CD14-positive monocyte (primary cell): ENCODE measurements around the gene PDZK1IP1. TPM values are rescaled to one million over a fixed set of nuclear protein-coding genes. Genes with fewer than 3 reads are reported as not detected.
"Not testable (repeated sequence)": the region's sequence is repeated elsewhere in the genome, so short reads cannot be mapped to it uniquely, and the experiment has no call there.

ENCODE experiments used
- DNase-seq, 3 donors: peaks; one replicate each; pipeline ENCODE4 v3.0.0-alpha.2; 2011 to 2022
- H2AFZ ChIP-seq: 2 replicates; pipeline ENCODE4 v1.6.0; 2012; ENCODE audit warnings: mild to moderate bottlenecking, low read depth, low read length, inconsistent platforms; ENCODE audit not compliant: insufficient read depth, poor library complexity, severe bottlenecking
- H3K27ac ChIP-seq, 2 donors: 1 replicate in 1 of 2; 2 replicates in 1 of 2; pipeline ENCODE4 v1.5.1; 2012 to 2013; ENCODE audit warnings: low read length in 2 of 2, control low read depth in 1 of 2, inconsistent platforms in 1 of 2, low read depth in 1 of 2, mild to moderate bottlenecking in 1 of 2
- H3K27me3 ChIP-seq, 2 donors: one replicate each; pipeline versions ENCODE4 v1.6.0 to v1.6.1; 2011 to 2013; ENCODE audit warnings: low read length in 2 of 2; ENCODE audit not compliant: control insufficient read depth in 2 of 2, insufficient read depth in 2 of 2
- H3K36me3 ChIP-seq, 2 donors: replicated peaks in 1 of 2; 1 replicate in 1 of 2; 2 replicates in 1 of 2; pipeline versions ENCODE4 v1.5.1 to v1.6.1; 2012 to 2013; ENCODE audit warnings: low read length in 2 of 2, control low read depth in 1 of 2, inconsistent platforms in 1 of 2, mild to moderate bottlenecking in 1 of 2; ENCODE audit not compliant: insufficient read depth in 2 of 2, control insufficient read depth in 1 of 2
- H3K4me1 ChIP-seq, 2 donors: 1 replicate in 1 of 2; 2 replicates in 1 of 2; pipeline versions ENCODE4 v1.5.1 to v1.6.1; 2012 to 2013; ENCODE audit warnings: low read length in 2 of 2, control low read depth in 1 of 2, inconsistent platforms in 1 of 2, mild to moderate bottlenecking in 1 of 2, moderate library complexity in 1 of 2; ENCODE audit not compliant: insufficient read depth in 2 of 2, control insufficient read depth in 1 of 2
- H3K4me2 ChIP-seq: replicated peaks from 2 replicates; pipeline ENCODE3; 2012; ENCODE audit warnings: low read length, moderate library complexity, mild to moderate bottlenecking; ENCODE audit not compliant: poor library complexity, severe bottlenecking; ENCODE audit errors: extremely low read depth
- H3K4me3 ChIP-seq, 3 experiments: fragments of 200-600 bp in 1 of 3; sonication (generic) in 1 of 3; replicated peaks in 1 of 3; 1 replicate in 2 of 3; 2 replicates in 1 of 3; pipeline ENCODE4 v1.5.1; 2011 to 2013; ENCODE audit warnings: low read length in 3 of 3, mild to moderate bottlenecking in 3 of 3, control low read depth in 2 of 3, low read depth in 2 of 3, inconsistent platforms in 1 of 3, moderate library complexity in 1 of 3
- H3K79me2 ChIP-seq: 2 replicates; pipeline ENCODE4 v1.6.0; 2012; ENCODE audit warnings: mild to moderate bottlenecking, control low read depth, inconsistent platforms, low read length, moderate library complexity; ENCODE audit not compliant: insufficient read depth
- H3K9ac ChIP-seq: 2 replicates; pipeline ENCODE4 v1.6.0; 2017; ENCODE audit warnings: low read length, mild to moderate bottlenecking; ENCODE audit not compliant: insufficient read depth, poor library complexity, severe bottlenecking
- H3K9me3 ChIP-seq, 2 donors: replicated peaks in 1 of 2; 1 replicate in 1 of 2; 2 replicates in 1 of 2; pipeline versions ENCODE4 v1.5.1 to v1.6.1; 2012 to 2013; ENCODE audit warnings: low read length in 2 of 2, control low read depth in 1 of 2; ENCODE audit not compliant: control insufficient read depth in 1 of 2, insufficient read depth in 1 of 2
- H4K20me1 ChIP-seq: 2 replicates; pipeline ENCODE4 v1.6.0; 2012; ENCODE audit warnings: mild to moderate bottlenecking, low read length, control low read depth, moderate library complexity; ENCODE audit not compliant: insufficient read depth
- H3K27ac Mint-ChIP-seq, 7 donors: one replicate each; pipeline ENCODE4 v1.8.0; 2020; ENCODE audit warnings: mild to moderate bottlenecking in 7 of 7, mixed read lengths in 7 of 7, moderate library complexity in 6 of 7, inconsistent platforms in 2 of 7
- H3K27me3 Mint-ChIP-seq, 3 donors: one replicate each; pipeline ENCODE4 v1.8.0; 2021 to 2022; ENCODE audit warnings: low read depth in 3 of 3, mild to moderate bottlenecking in 3 of 3, mixed read lengths in 3 of 3, moderate library complexity in 3 of 3, inconsistent platforms in 1 of 3
- H3K36me3 Mint-ChIP-seq, 2 donors: one replicate each; pipeline ENCODE4 v1.8.0; 2020; ENCODE audit warnings: mixed read lengths in 2 of 2, inconsistent platforms in 1 of 2, mild to moderate bottlenecking in 1 of 2
- H3K4me1 Mint-ChIP-seq: one replicate; pipeline ENCODE4 v1.8.0; 2020; ENCODE audit warnings: mild to moderate bottlenecking, mixed read lengths
- H3K4me3 Mint-ChIP-seq, 2 donors: one replicate each; pipeline ENCODE4 v1.8.0; 2020; ENCODE audit warnings: mild to moderate bottlenecking in 2 of 2, mixed read lengths in 2 of 2, moderate library complexity in 1 of 2
- H3K9me3 Mint-ChIP-seq, 7 donors: one replicate each; pipeline ENCODE4 v1.8.0; 2020 to 2022; ENCODE audit warnings: mixed read lengths in 7 of 7, mild to moderate bottlenecking in 6 of 7, moderate library complexity in 6 of 7, inconsistent platforms in 2 of 7
- CTCF ChIP-seq: fragments of 200-600 bp; IDR thresholded peaks from one replicate; pipeline ENCODE4 v1.8.0; 2022; ENCODE audit warnings: antibody characterized with exemption, mild to moderate bottlenecking
- WGBS: methylation state at CpG from one replicate; pipeline ENCODE4 v1.1.5; 2013; ENCODE audit warnings: missing lambda C conversion rate; ENCODE audit not compliant: insufficient coverage; 5-methylcytosine and 5-hydroxymethylcytosine counted together
- intact Hi-C, 2 donors: fragments of 100-400 bp; cut with micrococcal nuclease; formaldehyde crosslinking; loops; one replicate each; pipeline versions ENCODE4 v1.15.0 to v1.15.1; 2023
- polyA plus RNA-seq, 3 donors: library from polyadenylated mRNA; depleted of rRNA in 1 of 3; unstranded in 2 of 3; stranded (reverse) in 1 of 3; fragments of 300-500 nt in 2 of 3; fragments of >200 nt in 1 of 3; fragmentation: Illumina TruSeq in 2 of 3; gene quantifications; 1 replicate in 2 of 3; 2 replicates in 1 of 3; pipeline ENCODE4 v1.2.3, GENCODE V29; 2012 to 2021

PDZK1IP1 gene
- polyA plus RNA-seq, 3 donors, result 1.4 TPM; not detected in 2

- 100% methylated on average over 1 of the region's 3 CpGs for WGBS
- intact Hi-C loops, result no loop called here
Observed at GRCh38 chr1:47196622-47197021, 6.8 kb upstream of the PDZK1IP1 start.

GRCh38 chr1:47195981-47196380, 6.1 kb upstream of the PDZK1IP1 start:
- H4K20me1 ChIP-seq, H3K4me3 ChIP-seq, H3K9ac ChIP-seq, H3K4me1 Mint-ChIP-seq, intact Hi-C loops, H3K27ac ChIP-seq, H3K4me3 Mint-ChIP-seq, H3K9me3 ChIP-seq, DNase-seq, H3K9me3 Mint-ChIP-seq, H3K36me3 Mint-ChIP-seq, H3K79me2 ChIP-seq, H2AFZ ChIP-seq, H3K27me3 Mint-ChIP-seq, H3K27ac Mint-ChIP-seq, H3K4me2 ChIP-seq, H3K4me1 ChIP-seq, H3K27me3 ChIP-seq, H3K36me3 ChIP-seq: not testable (repeated sequence)
- 83% methylated on average over 4 of the region's 9 CpGs for WGBS

More at GRCh38 chr1:47196622-47197021, 6.8 kb upstream of the PDZK1IP1 start:
- H3K27ac ChIP-seq, result no peak overlapping the region
- Mint-ChIP-seq H3K4me3 (no peak overlapping the region), H3K36me3 (no peaks in the 10 kb centered on the region), H3K4me1 (peaks cover 5% of the 10 kb centered on the region), H3K27ac (no peak overlapping the region), H3K9me3 (peaks cover 0 to 3% (median 0%) of the 10 kb centered on the region in 7 donors), H3K27me3 (peaks cover 6 to 8% (median 6%) of the 10 kb centered on the region in 3 donors)
- no peaks in the 10 kb centered on the region for H3K27me3 ChIP-seq
- no peak overlapping the region for H3K4me2 ChIP-seq
- no peaks in the 10 kb centered on the region for H3K4me1 ChIP-seq
- no peaks in the 10 kb centered on the region for H3K36me3 ChIP-seq
- H3K9me3 ChIP-seq, result no peaks in the 10 kb centered on the region
- no peak for DNase-seq
- no peaks in the 10 kb centered on the region for H3K79me2 ChIP-seq
- no peak overlapping the region for H3K9ac ChIP-seq
- no peak overlapping the region for H3K4me3 ChIP-seq
- no peak for TF ChIP-seq CTCF
- H2AFZ ChIP-seq, result no peak overlapping the region
- no peaks in the 10 kb centered on the region for H4K20me1 ChIP-seq
